Hindlimb muscle (tissue), 1 donor: ENCODE measurements around the gene MYO18A. TPM values are rescaled to one million over a fixed set of nuclear protein-coding genes. Genes with fewer than 3 reads are reported as not detected.
A peak's percentile ranks its signal among the peaks of the same experiment; 100 is the strongest.

Experiments used
- DNase-seq: peaks from one replicate; pipeline ENCODE4 v3.0.0-alpha.2; 2013
- polyA plus RNA-seq: library from polyadenylated mRNA; unstranded; fragments of 120-200 nt; gene quantifications from one replicate; pipeline ENCODE4 v1.2.1, GENCODE V29; 2013; ENCODE audit not compliant: insufficient read length

Gene MYO18A
- polyA plus RNA-seq, 1 donor = 385 TPM

DNA sequence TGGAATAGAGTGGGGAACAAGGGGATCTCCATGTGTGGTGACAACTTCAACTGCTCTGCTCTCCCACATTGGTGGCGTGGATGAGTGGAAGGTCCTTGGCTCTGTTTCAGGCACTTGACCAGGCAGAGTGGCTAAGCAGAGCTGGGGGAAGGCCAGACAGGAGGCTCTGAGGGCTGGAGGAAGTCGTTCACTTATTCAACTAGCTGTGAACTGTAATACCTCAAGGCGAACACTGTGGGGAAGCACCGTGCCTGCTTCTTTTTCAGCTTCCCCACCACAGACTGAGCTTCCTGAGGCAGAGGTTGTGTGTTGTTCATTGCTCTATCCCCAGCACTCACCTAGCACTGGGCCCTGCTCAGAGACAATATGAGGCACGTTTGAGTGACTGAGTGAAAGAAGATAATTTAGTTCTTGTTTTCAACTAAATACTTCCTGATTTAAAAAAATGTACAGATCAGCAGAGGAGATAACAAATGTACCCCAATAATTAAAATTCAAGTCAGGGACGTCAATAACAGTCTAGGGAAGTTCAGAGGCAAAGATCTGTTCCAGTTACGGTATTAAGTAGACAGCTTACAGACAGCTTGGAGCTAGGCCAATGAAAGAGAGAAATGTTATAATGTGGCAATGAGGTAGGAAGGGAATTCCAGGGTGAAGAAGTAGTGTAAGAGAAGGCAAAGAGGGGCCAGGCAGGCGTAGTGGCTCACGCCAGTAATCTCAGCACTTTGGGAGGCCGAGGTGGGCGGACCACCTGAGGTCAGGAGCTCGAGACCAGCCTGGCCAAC lies 34.7 kb downstream of the MYO18A start:
- peak; percentile 58 for DNase-seq

DNA sequence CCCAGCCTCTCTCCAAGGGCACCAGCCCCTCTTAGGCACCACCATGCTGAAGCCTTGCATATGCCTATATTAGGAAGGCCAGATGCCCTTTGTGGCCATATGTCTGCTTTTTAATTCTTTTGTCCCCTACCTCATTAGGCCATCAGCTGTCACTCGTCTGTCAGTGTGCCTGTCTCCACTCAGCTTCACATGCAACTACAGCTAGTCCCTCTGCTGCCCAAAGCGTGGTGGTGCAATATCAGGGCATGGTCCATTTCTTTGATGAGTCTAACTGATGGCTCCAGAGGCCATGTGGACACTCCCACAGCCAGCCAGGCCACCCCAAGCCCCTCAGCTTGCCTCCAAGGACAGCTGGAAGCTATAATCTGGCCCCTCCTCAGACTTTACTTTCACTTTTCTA lies 36.3 kb downstream of the MYO18A start:
- DNase-seq = no peak

DNA sequence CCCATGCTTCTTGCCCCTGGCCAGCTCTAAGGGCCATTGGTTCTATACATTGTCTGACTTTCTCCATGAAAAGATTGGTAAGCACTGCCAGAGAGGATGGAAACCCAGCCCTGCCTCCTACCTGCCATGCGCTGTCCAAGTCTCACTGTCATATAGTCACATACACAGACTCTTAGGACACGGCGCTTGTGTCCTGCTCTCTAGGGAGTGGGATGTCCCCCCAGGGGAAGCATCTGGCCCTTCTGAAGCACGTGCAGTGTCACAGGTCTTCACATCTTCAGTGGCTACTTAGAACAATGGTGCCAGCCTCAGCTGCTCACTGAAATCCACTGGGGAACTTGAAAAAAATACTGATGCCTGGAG lies 38.7 kb downstream of the MYO18A start:
- DNase-seq = no peak

DNA sequence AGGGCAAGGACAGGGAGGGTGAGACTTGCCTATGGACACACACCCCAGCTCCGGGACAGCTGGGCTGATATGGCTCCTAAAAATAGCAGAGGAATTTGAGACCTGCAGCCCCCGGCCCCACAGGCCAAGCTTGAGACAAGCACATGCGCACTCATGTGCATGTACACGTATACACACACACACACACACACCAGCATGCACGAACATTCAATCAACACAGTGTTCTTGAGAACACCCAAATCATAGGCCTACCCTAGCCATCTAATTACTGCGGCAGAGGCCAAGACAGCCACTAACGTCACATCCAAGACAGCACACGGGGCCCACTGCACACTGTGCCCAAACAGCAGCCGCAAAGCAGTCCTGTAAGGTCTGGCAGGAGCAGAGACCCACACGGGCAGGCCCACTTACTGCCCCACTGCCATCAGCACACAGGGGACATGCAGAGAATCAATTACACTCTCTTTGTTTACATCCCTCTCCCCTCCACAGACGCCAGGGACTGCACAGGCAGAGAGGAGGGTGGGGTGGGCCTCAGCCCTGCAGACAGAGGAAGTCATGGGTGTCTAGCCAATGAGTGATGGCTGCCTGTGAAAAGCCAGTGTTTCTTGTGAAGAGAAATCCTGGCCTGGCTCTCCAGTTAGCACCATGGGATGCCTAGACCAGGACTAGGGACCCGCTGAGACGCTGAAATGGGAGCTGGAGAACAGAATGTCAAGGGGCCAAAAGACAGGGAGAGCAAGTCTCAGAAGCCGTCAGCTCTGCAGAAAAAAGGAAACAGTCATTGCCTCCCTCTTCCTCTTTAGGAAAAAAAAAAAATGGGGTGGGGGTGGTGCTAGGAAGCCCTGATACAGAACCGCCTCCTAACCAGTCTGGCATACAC lies 39.3 kb downstream of the MYO18A start:
- DNase-seq = peak; percentile 67

DNA sequence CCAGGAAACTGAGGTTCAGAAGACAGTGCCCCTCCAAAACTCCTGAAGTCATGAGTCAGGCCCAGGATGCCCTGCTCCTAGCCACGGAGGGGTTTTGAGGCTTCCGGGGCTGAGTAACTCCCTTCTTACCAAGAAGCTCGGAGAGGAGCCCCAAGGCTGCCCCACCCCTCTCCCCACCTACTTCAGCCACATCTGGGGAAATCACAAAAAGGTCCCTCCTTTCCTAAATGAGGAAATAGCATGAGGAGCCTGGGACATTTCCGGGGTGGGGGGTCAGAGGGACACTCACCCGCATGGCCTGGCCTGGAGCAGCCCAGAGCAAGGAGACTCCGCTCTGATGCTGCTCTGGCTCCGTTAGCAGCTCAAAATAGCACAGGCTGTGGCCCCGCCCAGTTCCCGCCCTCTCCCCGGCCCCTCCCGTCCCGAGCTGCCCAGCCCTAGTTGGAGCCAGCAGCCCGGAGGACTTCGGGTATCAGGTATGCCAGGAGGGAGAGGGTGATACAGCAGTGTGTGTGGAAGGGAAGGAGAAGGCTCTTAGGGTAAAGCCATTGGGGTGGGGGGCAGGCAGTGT lies 40.1 kb downstream of the MYO18A start:
- peak; percentile 86 for DNase-seq

DNA sequence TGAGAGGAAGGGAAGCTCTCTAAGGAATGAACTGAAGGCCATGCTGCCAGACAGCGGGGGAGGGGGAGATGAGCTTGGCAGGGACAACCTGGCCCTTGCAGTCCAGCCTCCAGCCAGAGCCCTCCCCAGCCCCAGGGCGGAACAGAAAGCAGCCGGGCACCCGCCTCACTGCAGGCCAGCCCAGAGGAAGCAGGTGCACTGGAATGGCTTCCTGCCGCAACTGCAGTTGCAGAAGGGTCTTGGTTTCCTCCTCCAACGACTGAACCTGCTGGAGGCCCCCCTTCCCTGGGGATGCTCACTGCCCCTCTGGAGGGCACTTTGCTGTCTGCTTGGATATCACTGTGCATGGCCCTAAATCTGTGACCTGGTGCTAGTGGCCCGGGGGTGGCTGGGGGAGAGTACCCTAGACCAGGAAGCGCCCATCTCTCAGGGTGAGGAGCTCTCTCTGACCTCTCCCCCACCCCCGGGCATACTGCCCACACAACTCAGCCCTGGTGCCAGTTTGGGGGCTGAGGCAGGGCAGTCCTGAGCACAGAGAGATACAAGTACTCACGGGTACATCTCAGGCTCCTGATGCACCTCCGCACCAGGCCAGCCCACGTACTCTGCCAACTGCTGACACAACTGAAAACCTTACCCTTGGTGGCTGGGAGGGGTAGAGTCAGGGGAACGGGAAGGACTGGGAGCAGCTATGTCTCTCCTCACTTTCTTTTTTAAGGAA lies 41.1 kb downstream of the MYO18A start:
- no peak for DNase-seq

DNA sequence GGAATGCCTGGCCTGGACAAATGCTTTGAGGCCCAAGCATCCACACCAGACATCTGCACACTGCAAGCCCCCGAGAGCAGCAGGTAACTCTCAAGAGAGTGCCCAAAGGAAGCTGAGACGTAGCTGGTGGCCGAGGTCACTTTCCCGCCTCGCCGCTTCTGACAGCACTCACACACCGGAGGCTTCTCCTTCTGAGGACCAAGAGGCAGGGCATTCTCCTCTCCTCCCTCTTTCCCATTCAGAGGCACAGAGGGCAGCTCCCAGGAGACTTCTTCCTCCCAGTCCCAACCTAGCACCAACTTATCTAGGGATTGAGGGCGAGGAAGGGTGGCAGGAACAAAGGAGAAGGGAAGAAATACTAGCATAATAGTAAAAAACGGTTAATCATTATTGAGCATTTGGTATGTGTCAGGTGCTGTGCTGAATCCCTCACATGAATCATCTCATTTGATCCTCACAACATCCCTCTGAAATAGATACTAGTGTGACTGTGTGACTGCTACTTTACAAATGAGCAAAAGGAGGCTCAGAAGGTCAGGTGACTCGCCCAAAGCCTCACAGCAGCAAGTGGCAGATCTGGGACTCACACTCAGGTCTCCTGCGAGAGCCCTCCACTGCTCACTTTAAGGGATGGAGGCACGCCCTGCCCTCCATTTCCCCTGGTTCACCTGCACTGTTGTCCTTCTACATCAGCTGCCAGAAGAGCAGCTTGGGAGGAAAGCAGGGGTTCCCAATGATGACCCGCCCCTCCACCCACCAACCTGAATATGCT lies 41.8 kb downstream of the MYO18A start:
- no peak for DNase-seq

DNA sequence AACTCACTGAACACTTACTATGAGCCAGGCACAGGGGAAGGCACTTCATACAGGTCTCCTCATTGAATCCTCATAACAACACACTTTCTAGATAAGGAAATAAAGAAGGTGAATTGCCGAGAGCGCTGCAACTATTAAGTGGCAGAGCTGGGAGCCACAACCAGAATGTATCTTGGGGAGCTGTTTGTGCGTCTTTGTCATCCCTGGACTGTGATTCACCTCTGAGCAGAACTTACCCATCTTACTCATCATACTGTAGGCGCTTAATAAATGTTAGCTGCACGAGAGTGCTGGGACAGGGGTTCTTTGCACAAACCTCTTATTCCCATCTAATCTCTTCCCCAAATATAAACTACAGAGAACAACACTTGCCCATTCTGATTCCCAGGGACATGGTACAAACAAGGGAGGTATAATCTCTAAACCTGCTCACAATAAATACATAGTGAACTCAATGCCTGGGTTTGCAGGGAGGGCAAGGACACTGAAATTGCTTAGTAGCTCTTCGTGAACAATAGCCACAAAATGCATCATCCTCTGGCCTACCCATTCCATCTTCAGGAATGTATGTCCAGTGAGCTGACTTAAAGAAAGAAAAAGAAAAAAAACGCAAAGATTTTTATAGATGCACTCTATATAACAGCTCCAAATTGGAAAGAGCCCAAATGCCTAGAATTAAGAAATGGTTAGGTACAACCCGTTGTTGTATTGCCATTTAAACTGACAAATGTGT lies 43.0 kb downstream of the MYO18A start:
- DNase-seq = no peak

DNA sequence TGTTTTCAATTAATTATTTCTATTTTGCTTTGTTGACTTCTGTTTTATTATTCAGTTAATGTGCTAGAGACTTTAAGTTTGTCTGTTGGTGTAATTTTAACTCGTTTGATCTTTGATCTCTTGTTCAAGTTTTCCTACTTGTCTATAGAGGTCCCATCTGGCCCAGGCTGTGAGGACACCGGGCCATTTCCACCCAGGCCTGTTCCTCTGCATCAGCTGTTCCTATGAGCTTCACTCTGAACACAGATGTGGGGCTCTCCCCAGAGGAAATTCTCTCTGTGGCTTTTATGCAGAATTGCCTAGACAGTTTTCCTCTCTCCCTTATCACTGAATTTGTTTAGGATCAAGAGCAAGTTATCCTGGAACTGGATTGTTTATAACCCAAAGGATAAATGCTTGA lies 44.7 kb downstream of the MYO18A start:
- DNase-seq = no peak

DNA sequence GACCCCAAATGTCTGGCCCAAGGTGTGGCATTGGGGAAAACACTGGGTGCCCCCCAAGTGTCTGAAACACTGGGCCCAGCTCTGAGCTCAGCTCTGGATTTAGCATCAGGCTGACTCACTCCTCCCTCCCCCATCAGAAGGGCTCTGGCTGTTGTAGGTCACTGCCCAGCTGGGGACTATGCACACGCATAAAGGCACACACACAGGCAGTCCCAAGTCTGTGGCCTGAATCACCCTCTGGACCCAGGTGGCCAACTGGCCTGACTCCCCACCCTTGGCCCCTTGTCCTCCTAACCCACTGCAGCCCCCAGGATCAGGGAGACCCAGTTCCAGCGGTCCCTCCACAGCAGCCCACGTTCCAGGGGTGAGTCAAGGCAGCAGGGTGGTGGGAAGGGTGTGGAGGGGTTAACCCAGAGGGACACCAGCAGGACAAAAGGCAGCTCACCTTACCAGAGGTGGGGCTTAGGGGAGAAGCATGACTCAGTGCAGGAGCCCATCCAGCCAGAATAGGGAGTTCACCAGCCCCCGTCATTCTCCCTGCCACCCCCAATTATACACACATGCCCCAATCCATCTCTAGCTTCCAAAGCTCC lies 47.0 kb downstream of the MYO18A start:
- no peak for DNase-seq

DNA sequence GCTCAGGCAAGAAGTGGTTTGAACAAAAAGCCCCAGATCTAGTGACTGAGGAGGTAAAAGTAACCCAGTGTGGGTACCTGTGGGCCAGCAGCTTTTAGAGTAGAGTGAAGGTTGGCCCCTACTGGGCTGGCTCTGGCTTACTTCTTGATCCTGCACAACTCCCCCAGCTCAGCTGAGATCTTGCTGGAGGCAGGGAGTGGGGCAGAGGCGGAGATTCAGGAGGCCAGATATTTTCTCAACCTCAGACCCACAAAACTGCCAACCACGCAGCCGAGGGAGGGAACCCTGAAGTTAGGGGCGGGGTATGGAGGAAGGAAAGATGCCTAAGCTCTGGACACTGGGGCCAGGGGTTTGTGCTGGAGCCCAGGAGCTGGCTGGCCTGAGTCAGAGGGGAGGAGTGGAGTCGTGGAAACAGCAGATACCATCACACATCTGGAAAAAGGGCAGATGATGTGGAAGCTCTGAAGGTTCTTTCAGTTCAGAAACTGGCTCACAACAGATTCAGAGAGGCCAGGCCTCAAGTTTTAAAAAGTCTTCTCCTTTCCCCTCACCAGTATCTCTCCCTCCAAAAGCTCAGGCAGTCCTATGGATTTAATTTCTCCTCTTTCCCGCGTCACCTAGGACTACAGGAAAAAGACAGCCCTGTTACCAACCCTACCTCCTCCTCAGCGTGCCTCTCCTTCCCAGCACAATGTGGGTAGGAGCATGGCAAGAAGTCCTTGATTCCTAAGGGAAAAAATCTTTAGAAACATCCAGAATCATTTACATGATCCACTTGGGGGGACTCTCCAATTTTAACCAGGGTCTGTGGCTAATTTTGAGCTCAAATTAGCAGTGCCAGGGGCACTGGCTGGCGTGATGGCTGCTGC lies 48.1 kb downstream of the MYO18A start:
- DNase-seq = no peak

DNA sequence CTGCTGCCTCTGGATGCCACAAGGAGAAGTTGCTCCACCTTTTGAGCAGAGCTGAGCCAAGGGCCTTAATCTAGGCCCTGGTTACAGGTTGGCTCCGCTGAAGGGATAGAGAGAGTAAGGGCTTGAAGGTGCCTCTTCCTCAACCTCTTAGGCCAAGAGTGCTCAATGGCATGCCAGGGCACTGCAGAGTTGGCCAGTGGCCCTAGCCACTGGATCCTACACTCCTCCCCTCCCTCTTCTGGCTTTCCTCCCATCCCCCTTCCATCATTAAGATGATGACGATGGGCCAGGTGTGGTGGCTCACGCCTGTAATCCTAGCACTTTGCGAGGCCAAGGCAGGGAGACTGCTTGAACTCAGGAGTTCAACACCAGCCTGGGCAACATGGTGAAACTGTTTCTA lies 50.5 kb downstream of the MYO18A start:
- no peak for DNase-seq

DNA sequence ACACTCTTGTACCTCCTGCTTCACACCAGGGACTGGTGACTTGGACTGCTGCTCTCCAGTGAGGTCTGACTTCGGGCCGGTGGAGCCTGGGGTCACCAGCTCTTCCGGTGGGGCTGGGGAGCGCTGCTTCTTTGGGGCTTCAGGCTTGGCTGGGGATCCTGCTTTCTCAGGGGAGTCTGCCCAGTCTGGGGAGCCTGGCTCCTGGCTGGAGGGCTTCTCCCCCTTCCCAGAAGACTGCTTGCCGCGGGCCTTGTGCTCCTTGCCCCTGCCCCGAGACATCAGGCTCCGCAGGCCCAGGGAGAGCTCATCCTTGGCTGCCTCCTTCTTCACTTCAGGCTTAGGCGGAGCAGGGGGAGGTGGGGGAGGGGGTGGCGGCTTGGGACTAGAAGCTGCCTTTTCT lies 52.4 kb downstream of the MYO18A start:
- no peak for DNase-seq

DNA sequence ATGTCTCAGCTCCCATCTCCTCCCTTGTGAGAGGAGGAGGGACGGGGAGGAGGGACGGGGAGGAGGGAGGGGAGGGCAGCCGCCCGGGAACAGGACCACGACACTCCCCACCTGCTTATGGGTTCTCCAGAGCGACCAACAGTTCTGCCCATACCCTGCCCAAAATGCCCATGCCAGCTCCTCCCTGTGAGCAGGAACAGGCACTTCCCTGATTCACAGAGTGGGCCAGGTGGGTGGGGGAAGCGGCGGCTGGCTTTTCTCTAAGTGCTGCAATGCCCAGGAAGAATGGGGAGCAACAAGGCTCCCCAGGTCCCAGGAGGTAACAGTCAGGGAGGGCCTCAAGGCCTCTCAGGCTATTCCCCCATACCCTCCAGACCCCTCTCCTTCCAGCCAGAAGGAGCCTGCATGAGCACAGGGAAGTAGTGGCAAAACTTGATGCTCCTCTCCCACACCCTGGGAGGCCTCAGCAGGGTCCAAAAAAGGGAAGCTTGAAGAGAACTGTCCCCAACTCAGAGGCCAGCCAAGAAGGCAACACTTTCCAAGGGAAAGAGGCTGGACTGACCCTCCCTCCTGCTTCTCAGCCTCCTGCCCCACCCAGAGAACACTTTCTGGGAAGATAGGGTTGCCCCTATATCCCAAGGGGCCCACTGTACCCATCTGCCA lies 53.8 kb downstream of the MYO18A start:
- DNase-seq = no peak

DNA sequence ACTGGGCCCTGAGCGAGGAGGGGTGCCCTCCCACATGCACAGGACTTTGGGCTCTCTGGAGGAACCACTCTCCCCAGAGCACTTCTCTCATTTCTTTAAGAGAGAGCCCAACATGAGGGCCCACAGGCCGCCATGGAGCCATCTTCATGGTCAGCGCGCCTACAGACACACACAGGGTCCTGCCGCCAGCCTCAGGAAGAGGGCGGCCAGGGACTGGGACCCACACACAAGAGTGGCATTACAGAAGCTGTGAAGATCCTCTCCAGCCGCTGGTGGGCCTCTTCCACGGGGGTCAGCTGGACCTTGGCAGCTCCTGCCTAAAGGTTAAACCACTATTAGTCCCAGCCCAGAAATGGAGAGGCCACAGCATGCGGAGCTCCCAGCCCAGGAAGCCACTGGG lies 54.5 kb downstream of the MYO18A start:
- DNase-seq = no peak

DNA sequence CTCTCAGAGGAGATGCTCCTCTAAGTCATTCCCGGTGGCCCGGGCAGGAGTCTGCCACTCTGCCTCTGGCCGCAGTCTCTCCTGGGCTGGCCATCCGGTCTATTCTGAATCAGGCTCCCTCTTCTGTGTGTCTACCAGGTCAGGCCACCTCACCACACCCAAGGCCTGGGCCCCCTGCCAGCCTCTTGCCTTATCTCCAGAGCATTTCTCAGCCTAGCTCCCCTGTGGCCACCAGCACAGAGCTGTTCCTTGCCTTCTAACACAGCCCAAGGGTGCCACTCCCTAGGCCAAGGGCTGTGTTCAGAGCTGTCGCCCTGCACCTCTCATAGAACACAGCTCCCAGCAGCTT lies 55.3 kb downstream of the MYO18A start:
- DNase-seq = no peak

DNA sequence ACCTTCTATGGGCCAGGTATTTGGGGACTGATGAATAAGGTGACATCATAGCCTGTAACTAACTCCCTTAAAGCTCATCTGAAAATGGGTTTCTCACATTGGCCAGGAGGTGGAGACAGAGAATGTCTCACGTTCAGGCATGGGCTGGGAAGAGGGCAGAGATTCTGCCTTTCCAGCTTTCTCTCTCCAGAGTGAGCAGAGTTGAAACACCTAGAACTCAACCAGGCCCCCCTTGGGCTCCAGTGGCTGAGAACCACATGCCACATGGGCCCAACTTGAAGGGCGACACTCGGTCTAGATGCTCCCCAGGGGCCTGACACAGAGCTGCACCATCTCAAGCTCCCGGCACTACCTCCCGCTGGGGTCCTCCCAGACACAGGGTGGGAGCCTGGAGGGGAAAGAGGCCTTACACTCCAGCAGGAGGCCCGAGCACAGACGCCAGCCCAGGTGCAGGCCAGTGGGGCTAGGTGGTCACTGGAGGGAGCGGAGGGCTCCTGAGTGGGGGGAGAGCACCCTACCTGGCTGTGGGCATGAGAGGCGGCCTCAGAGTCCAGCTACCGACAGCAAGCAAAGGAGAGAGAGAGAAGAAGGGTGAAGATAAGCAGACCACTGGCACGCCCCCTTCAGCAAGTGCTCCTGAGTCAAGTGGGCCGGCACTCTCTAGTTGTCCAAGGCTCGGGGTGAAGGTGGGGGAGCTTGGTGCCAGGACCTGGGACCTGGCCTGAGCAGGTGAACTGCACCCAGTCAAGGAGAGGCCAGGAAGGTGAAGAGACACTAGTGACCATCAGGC lies 55.9 kb downstream of the MYO18A start:
- peak; percentile 65 for DNase-seq

DNA sequence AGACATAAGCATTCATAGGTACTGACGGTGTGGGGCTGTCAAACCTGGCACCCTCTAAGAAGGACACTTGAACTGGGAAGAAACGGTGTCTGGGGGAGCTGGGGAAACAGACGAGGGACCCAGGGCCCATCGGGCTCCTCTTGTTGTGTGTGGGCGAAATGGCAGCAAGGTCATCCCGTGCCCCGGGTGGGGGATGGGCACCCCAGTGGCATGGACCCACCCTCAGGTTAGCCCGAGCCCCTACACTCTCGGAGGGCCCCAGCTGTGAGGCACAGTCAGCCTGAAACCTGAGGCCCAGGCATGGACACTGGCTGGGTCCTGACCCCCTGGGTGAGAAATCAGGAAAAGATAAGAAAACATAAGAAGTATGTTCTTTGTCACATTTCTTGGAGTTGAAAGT lies 57.1 kb downstream of the MYO18A start:
- no peak for DNase-seq

DNA sequence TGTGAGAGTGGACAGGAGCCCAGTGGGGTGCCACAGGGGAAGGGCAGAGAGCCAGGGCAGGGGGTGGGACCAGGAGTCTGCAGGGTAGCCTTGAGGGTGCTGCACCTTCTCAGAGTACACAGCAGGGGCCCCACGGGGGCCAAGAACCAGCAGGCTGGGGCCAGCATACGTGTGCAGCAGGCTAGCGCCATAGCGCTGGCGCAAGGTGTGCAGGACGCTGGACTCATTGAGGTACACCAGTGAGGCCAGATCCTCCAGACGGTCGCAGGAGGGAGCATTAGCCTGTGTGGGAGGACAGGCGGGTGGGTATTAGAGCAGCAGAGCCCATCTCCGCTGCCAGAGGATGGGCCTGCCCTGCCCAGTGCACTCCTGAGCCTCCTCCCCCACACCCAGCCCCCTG lies 58.8 kb downstream of the MYO18A start:
- no peak for DNase-seq
